ENCODE measurements around the gene ZKSCAN5.

GRCh38 chr7:99539213-99539811 is 34.9 kb downstream of the ZKSCAN5 start:
- TF ChIP-seq YY1 (IDR thresholded peaks at IDR 0.05; ENCODE audit: extremely low read depth, insufficient replicate concordance, low read depth, low read length) (no peak), SIN3A (IDR thresholded peaks at IDR 0.05; ENCODE audit: low read depth) (no peak), REST (IDR thresholded peaks at IDR 0.05; ENCODE audit: low read depth) (no peak), TCF7L2 (IDR thresholded peaks at IDR 0.05; ENCODE audit: borderline replicate concordance, extremely low read depth, insufficient read depth, insufficient read length) (no peak), CTCF (IDR thresholded peaks at IDR 0.05 in 2 of 3, conservative IDR thresholded peaks at IDR 0.05 in 1 of 3; ENCODE audit: borderline replicate concordance in 1 of 3, insufficient read depth in 1 of 3, low read depth in 2 of 3, low read length in 2 of 3) (no peak), POLR2A (IDR thresholded peaks at IDR 0.05; ENCODE audit: borderline replicate concordance, extremely low read depth, insufficient read depth, insufficient read length) (no peak), RAD21 (IDR thresholded peaks at IDR 0.05; ENCODE audit: low read depth) (no peak), EZH2 (IDR thresholded peaks at IDR 0.05) (no peak), EZH2phosphoT487 (IDR thresholded peaks at IDR 0.05; ENCODE audit: borderline replicate concordance) (no peak), SP1 (IDR thresholded peaks at IDR 0.05; ENCODE audit: low read depth) (no peak), POLR2AphosphoS5 (IDR thresholded peaks at IDR 0.05; ENCODE audit: low read depth, low read length) (no peak), SRF (IDR thresholded peaks at IDR 0.05; ENCODE audit: low read depth) (no peak), ATF3 (IDR thresholded peaks at IDR 0.05) (no peak), CEBPB (IDR thresholded peaks at IDR 0.05; ENCODE audit: low read depth) (no peak)

Measured in HCT116 (cell line).